H1 (cell line): ENCODE measurements around the gene NDUFA13. TPM values are rescaled to one million over a fixed set of nuclear protein-coding genes. Genes with fewer than 3 reads are reported as not detected.

ENCODE experiments used
- CHD2 ChIP-seq: IDR thresholded peaks from 2 replicates; pipeline ENCODE4 v1.6.1; 2012; ENCODE audit warnings: low read length, improper control_type of control experiment
- CHD7 ChIP-seq: fragments of 300-600 bp; sonication (generic); IDR thresholded peaks from 2 replicates; pipeline ENCODE4 v1.7.1; 2012; ENCODE audit warnings: low read length, moderate library complexity, mild to moderate bottlenecking, inconsistent platforms; ENCODE audit not compliant: insufficient replicate concordance
- E2F6 ChIP-seq: IDR thresholded peaks from 2 replicates; pipeline ENCODE4 v1.6.1; 2012; ENCODE audit warnings: inconsistent platforms
- KDM5A ChIP-seq: fragments of 200-600 bp; IDR thresholded peaks from 2 replicates; pipeline ENCODE4 v1.7.1; 2012; ENCODE audit warnings: mild to moderate bottlenecking, low read length, inconsistent platforms, mixed read lengths
- NRF1 ChIP-seq: IDR thresholded peaks from 2 replicates; pipeline ENCODE4 v1.6.1; 2011; ENCODE audit warnings: mild to moderate bottlenecking, low read depth, low read length, improper control_type of control experiment
- RAD21 ChIP-seq, 2 experiments: IDR thresholded peaks in 1 of 2; conservative IDR thresholded peaks in 1 of 2; 2 replicates each; pipeline ENCODE4 v1.6.1; 2011; ENCODE audit warnings: low read depth in 2 of 2, low read length in 2 of 2, improper control_type of control experiment in 1 of 2, inconsistent platforms in 1 of 2, mild to moderate bottlenecking in 1 of 2, moderate library complexity in 1 of 2
- RFX5 ChIP-seq: IDR thresholded peaks from 2 replicates; pipeline ENCODE4 v1.6.1; 2011; ENCODE audit warnings: low read depth, low read length, improper control_type of control experiment, borderline replicate concordance
- SP4 ChIP-seq: IDR thresholded peaks from 2 replicates; pipeline ENCODE4 v1.6.1; 2012; ENCODE audit warnings: low read length, inconsistent platforms
- polyA plus RNA-seq, 7 experiments: library from polyadenylated mRNA; depleted of rRNA in 3 of 7; stranded (reverse) in 5 of 7; unstranded in 2 of 7; fragments of >200 nt in 5 of 7; fragments of 200-250 nt in 2 of 7; gene quantifications; 1 replicate in 5 of 7; 2 replicates in 1 of 7; 4 replicates in 1 of 7; pipeline versions ENCODE4 v1.2.1 to v1.2.3, GENCODE V29; 2011 to 2013; ENCODE audit warnings: missing spikeins in 2 of 7, mixed read lengths in 2 of 7
- total RNA-seq: library from RNA; stranded (reverse); fragmentation: NEBNext Ultra II Directional; extraction: Animal tissue kit (Norgen Biotek cat#: 25700); gene quantifications from 2 replicates; pipeline ENCODE4 v1.2.1, GENCODE V29; 2021

The NDUFA13 gene
- total and polyA plus RNA-seq, 2 of the 8 experiments (the other 6 are each of a cell fraction or from before 2014, with no cell fraction given), result 413 to 1,105 TPM

- no peak for TF ChIP-seq CHD7
- no peak for TF ChIP-seq SP4
- TF ChIP-seq KDM5A, result no peak
- no peak for TF ChIP-seq E2F6
- TF ChIP-seq NRF1, result no peak
- no peak for TF ChIP-seq RFX5
- TF ChIP-seq CHD2, result no peak
- no peak for TF ChIP-seq RAD21 (IDR thresholded peaks at IDR 0.05 in 1 of 2, conservative IDR thresholded peaks at IDR 0.05 in 1 of 2; ENCODE audit: low read depth in 2 of 2, low read length in 2 of 2)
Observed at GRCh38 chr19:19526581-19527370, 10.8 kb downstream of the NDUFA13 start (continued).
